HepG2 (cell line): Measurements from ENCODE around the gene MAP3K1. TPM values are rescaled to one million over a fixed set of nuclear protein-coding genes. Genes with fewer than 3 reads are reported as not detected.

Source experiments
- AKAP8 ChIP-seq: sonication (generic); formaldehyde crosslinking; IDR thresholded peaks from 2 replicates; pipeline ENCODE4 v1.5.1; 2020; ENCODE audit warnings: mild to moderate bottlenecking, missing genetic modification reagents
- KIAA2018 ChIP-seq: sonication (generic); formaldehyde crosslinking; IDR thresholded peaks from 2 replicates; pipeline ENCODE4 v1.5.0; 2020; ENCODE audit warnings: mild to moderate bottlenecking, missing genetic modification reagents, borderline replicate concordance
- KMT2A ChIP-seq: sonication (generic); formaldehyde crosslinking; IDR thresholded peaks from 2 replicates; pipeline ENCODE4 v1.4.0; 2020; ENCODE audit warnings: missing genetic modification reagents
- NAIF1 ChIP-seq: sonication (generic); formaldehyde crosslinking; IDR thresholded peaks from 2 replicates; pipeline ENCODE4 v1.5.0; 2020; ENCODE audit warnings: mild to moderate bottlenecking, missing genetic modification reagents, borderline replicate concordance
- PITX1 ChIP-seq: sonication (generic); formaldehyde crosslinking; IDR thresholded peaks from 2 replicates; pipeline ENCODE4 v1.5.1; 2020; ENCODE audit warnings: mild to moderate bottlenecking, missing genetic modification reagents
- SAFB2 ChIP-seq: sonication (generic); formaldehyde crosslinking; IDR thresholded peaks from 2 replicates; pipeline ENCODE4 v1.5.1; 2020; ENCODE audit warnings: missing genetic modification reagents, low read depth, mild to moderate bottlenecking, borderline replicate concordance
- TOPORS ChIP-seq: sonication (generic); formaldehyde crosslinking; IDR thresholded peaks from 2 replicates; pipeline ENCODE4 v1.8.0; 2023; ENCODE audit warnings: mild to moderate bottlenecking, missing genetic modification reagents
- YEATS4 ChIP-seq: sonication (generic); formaldehyde crosslinking; IDR thresholded peaks from 2 replicates; pipeline ENCODE4 v1.4.0; 2020; ENCODE audit warnings: missing genetic modification reagents, borderline replicate concordance
- ZFP62 ChIP-seq: sonication (generic); formaldehyde crosslinking; IDR thresholded peaks from 2 replicates; pipeline ENCODE4 v1.4.0; 2020; ENCODE audit warnings: missing genetic modification reagents
- ZMYM4 ChIP-seq: sonication (generic); formaldehyde crosslinking; IDR thresholded peaks from 2 replicates; pipeline ENCODE4 v1.8.1; 2023; ENCODE audit warnings: mild to moderate bottlenecking, missing genetic modification reagents
- ZNF501 ChIP-seq: sonication (generic); formaldehyde crosslinking; IDR thresholded peaks from 2 replicates; pipeline ENCODE4 v1.5.1; 2020; ENCODE audit warnings: mild to moderate bottlenecking, moderate library complexity, missing genetic modification reagents
- ZNF550 ChIP-seq: sonication (generic); formaldehyde crosslinking; IDR thresholded peaks from 2 replicates; pipeline ENCODE4 v1.4.0; 2020; ENCODE audit warnings: mild to moderate bottlenecking, missing genetic modification reagents, borderline replicate concordance
- ZNF768 ChIP-seq: sonication (generic); formaldehyde crosslinking; IDR thresholded peaks from 2 replicates; pipeline ENCODE4 v1.4.0; 2020; ENCODE audit warnings: missing genetic modification reagents
- ZNF790 ChIP-seq: sonication (generic); formaldehyde crosslinking; IDR thresholded peaks from 2 replicates; pipeline ENCODE4 v1.8.0; 2022; ENCODE audit warnings: missing genetic modification reagents, mild to moderate bottlenecking, borderline replicate concordance
- polyA plus RNA-seq, 8 experiments: library from polyadenylated mRNA; depleted of rRNA in 3 of 8; stranded (reverse) in 7 of 8; unstranded in 1 of 8; fragments of >200 nt; fragmentation: Illumina TruSeq in 4 of 8; extraction: Trizol in 4 of 8; gene quantifications; 2 replicates each; pipeline versions ENCODE4 v1.2.1 to v1.2.3, GENCODE V29; 2011 to 2016; ENCODE audit warnings: low read depth in 4 of 8, missing spikeins in 1 of 8, mixed read lengths in 1 of 8; ENCODE audit not compliant: insufficient read depth in 1 of 8
- total RNA-seq, 5 experiments: library from RNA; depleted of rRNA; stranded (reverse); fragments of >200 nt; fragmentation: Illumina TruSeq; extraction: Trizol; gene quantifications; 2 replicates each; pipeline ENCODE4 v1.2.3, GENCODE V29; 2016; ENCODE audit warnings: low read depth in 1 of 5
- TF ChIP-seq, protein P1 (sequence below): sonication (generic); formaldehyde crosslinking; IDR thresholded peaks from 2 replicates; pipeline ENCODE4 v1.8.1; 2023; ENCODE audit warnings: mild to moderate bottlenecking, missing genetic modification reagents
- TF ChIP-seq, protein P2 (sequence below): sonication (generic); formaldehyde crosslinking; IDR thresholded peaks from 2 replicates; pipeline ENCODE4 v1.4.0; 2020; ENCODE audit warnings: missing genetic modification reagents, borderline replicate concordance

MAP3K1 gene
- total and polyA plus RNA-seq, 2 of the 13 experiments (the other 11 are each of a cell fraction or from before 2014, with no cell fraction given): 16.4 to 30.3 TPM

DNA sequence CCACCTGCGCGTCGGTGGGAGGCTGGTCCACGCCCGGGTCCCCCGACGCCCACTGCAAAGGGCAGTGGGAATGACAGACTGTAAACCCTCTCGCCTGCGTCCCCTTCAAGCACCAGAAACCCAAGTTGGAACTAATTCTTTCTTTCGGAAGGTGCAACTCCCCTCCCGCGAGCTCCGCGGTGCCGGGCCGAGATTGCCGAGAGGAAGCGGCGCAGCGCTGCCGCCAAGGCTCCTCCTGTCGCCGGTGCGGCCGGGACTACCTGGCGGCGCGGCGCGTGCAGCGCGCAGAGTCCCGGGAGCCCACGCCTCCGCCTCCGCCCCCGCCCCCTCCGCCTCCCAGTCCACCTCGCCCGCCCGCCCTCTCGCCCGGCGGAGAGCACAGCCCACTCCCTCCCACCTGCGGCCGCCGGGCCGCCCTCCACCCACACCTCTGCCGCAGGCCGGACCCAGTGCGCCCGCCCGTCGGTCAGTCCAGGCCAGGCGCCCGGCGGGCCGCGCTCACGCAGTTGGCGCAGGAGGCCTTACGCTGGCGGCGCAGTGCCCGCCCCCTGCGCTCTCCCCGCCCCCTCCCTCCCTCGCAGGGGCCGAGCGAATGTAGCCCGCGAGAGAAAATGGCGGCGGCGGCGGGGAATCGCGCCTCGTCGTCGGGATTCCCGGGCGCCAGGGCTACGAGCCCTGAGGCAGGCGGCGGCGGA, at the start of gene MAP3K1 (continued):
- no peak for TF ChIP-seq KIAA2018 (CRISPR knock-in tag)
- peak; percentile 81 for TF ChIP-seq ZMYM4 (CRISPR knock-in tag)
- no peak; the same call in 1 of the 2 replicates for TF ChIP-seq ZNF790 (CRISPR knock-in tag)
- TF ChIP-seq, protein P1, sequence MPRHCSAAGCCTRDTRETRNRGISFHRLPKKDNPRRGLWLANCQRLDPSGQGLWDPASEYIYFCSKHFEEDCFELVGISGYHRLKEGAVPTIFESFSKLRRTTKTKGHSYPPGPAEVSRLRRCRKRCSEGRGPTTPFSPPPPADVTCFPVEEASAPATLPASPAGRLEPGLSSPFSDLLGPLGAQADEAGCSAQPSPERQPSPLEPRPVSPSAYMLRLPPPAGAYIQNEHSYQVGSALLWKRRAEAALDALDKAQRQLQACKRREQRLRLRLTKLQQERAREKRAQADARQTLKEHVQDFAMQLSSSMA (CRISPR knock-in tag): 0 out of 2 replicates have a peak, but pooled peaks have one; percentile 17
- no peak for TF ChIP-seq YEATS4 (CRISPR knock-in tag)
- TF ChIP-seq TOPORS (CRISPR knock-in tag): peak; percentile 21
- TF ChIP-seq AKAP8: peak; percentile 19; the same call in 1 of the 2 replicates
- peak; percentile 73 for TF ChIP-seq KMT2A (CRISPR knock-in tag)
- 0 out of 2 replicates have a peak, but pooled peaks have one; percentile 28 for TF ChIP-seq PITX1
- peak; percentile 64; the same call in 1 of the 2 replicates for TF ChIP-seq ZNF550 (CRISPR knock-in tag)
- TF ChIP-seq, protein P2, sequence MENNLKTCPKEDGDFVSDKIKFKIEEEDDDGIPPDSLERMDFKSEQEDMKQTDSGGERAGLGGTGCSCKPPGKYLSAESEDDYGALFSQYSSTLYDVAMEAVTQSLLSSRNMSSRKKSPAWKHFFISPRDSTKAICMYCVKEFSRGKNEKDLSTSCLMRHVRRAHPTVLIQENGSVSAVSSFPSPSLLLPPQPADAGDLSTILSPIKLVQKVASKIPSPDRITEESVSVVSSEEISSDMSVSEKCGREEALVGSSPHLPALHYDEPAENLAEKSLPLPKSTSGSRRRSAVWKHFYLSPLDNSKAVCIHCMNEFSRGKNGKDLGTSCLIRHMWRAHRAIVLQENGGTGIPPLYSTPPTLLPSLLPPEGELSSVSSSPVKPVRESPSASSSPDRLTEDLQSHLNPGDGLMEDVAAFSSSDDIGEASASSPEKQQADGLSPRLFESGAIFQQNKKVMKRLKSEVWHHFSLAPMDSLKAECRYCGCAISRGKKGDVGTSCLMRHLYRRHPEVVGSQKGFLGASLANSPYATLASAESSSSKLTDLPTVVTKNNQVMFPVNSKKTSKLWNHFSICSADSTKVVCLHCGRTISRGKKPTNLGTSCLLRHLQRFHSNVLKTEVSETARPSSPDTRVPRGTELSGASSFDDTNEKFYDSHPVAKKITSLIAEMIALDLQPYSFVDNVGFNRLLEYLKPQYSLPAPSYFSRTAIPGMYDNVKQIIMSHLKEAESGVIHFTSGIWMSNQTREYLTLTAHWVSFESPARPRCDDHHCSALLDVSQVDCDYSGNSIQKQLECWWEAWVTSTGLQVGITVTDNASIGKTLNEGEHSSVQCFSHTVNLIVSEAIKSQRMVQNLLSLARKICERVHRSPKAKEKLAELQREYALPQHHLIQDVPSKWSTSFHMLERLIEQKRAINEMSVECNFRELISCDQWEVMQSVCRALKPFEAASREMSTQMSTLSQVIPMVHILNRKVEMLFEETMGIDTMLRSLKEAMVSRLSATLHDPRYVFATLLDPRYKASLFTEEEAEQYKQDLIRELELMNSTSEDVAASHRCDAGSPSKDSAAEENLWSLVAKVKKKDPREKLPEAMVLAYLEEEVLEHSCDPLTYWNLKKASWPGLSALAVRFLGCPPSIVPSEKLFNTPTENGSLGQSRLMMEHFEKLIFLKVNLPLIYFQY (CRISPR knock-in tag): peak; percentile 91
- TF ChIP-seq ZFP62 (CRISPR knock-in tag): no peak
- no peak; the same call in 1 of the 2 replicates for TF ChIP-seq SAFB2 (CRISPR knock-in tag)
- TF ChIP-seq ZNF501: peak; percentile 22
- peak; percentile 100 for TF ChIP-seq NAIF1 (CRISPR knock-in tag)
- peak; percentile 41 for TF ChIP-seq ZNF768 (CRISPR knock-in tag)
